Measurements from ENCODE around the gene TCF21.

- TF ChIP-seq, protein P1, sequence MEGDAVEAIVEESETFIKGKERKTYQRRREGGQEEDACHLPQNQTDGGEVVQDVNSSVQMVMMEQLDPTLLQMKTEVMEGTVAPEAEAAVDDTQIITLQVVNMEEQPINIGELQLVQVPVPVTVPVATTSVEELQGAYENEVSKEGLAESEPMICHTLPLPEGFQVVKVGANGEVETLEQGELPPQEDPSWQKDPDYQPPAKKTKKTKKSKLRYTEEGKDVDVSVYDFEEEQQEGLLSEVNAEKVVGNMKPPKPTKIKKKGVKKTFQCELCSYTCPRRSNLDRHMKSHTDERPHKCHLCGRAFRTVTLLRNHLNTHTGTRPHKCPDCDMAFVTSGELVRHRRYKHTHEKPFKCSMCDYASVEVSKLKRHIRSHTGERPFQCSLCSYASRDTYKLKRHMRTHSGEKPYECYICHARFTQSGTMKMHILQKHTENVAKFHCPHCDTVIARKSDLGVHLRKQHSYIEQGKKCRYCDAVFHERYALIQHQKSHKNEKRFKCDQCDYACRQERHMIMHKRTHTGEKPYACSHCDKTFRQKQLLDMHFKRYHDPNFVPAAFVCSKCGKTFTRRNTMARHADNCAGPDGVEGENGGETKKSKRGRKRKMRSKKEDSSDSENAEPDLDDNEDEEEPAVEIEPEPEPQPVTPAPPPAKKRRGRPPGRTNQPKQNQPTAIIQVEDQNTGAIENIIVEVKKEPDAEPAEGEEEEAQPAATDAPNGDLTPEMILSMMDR (IDR thresholded peaks at IDR 0.05), result no peak
- TF ChIP-seq POLR2A (IDR thresholded peaks at IDR 0.05), result no peak
Observed at GRCh38 chr6:133855991-133856370, 32.9 kb upstream of the TCF21 start.
